SK-N-MC (cell line): Measurements from ENCODE around the gene RRP7A.
"Not testable (repeated sequence)": the region's sequence is repeated elsewhere in the genome, so short reads cannot be mapped to it uniquely, and the experiment has no call there.

ENCODE experiments used
- DNase-seq: peaks from one replicate; pipeline ENCODE4 v3.0.0-alpha.2; 2011; ENCODE audit warnings: low read depth, low spot score
- H3K27ac ChIP-seq: fragments of 200-600 bp; sonication (generic); 2 replicates; pipeline ENCODE4 v1.5.1; 2016; ENCODE audit warnings: mixed run types
- H3K36me3 ChIP-seq: fragments of 200-600 bp; sonication (generic); 2 replicates; pipeline ENCODE4 v1.6.1; 2017; ENCODE audit warnings: antibody characterized with exemption, low read length, mixed read lengths; ENCODE audit not compliant: insufficient read depth
- H3K4me3 ChIP-seq: fragments of 200-600 bp; sonication (generic); 2 replicates; pipeline ENCODE4 v1.5.1; 2016
- H3K9ac ChIP-seq: fragments of 200-600 bp; sonication (generic); 2 replicates; pipeline ENCODE4 v1.8.0; 2017; ENCODE audit warnings: mixed run types, mixed read lengths; ENCODE audit not compliant: insufficient read length
- H3K9me3 ChIP-seq: fragments of 200-600 bp; sonication (generic); 2 replicates; pipeline ENCODE4 v1.6.1; 2017; ENCODE audit warnings: low read depth, mild to moderate bottlenecking, antibody characterized with exemption, low read length, moderate library complexity, mixed read lengths
- EZH2 ChIP-seq: fragments of 200-600 bp; sonication (generic); IDR thresholded peaks from one replicate; pipeline ENCODE4 v1.6.1; 2017; ENCODE audit warnings: antibody characterized with exemption
- FOXP2 ChIP-seq: optimal IDR thresholded peaks from 2 replicates; pipeline ENCODE3; 2011; ENCODE audit warnings: mild to moderate bottlenecking, moderate library complexity; ENCODE audit not compliant: insufficient read depth; ENCODE audit errors: extremely low read length, control extremely low read depth
- POLR2AphosphoS5 ChIP-seq: IDR thresholded peaks from 2 replicates; pipeline ENCODE4 v1.6.1; 2012; ENCODE audit warnings: mild to moderate bottlenecking, low read depth, low read length, borderline replicate concordance

Gene RRP7A

DNA sequence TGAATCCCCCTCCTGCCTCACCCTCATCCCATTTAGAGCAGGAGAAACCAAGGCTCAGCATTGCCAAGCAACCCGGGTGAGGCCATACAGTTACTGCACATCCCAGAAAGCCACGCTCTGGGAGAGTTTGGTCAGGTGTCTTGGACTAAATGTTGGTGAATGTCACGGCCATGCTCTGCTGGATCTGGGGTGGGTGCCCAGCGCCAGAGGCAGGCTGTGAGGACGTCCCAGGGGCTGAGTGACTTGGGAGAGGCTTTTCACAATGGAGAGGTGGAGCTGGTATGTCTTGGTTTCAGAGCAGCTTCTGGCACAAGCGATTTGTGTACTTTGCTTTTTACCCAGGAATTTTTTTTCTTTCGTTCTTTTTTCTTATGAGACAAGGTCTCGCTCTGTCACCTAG, 40.8 kb upstream of the RRP7A start:
- no peak for TF ChIP-seq FOXP2
- H3K9ac ChIP-seq: no peak overlapping the region
- H3K36me3 ChIP-seq: no peaks in the 10 kb centered on the region
- DNase-seq: no peak
- no peak overlapping the region for H3K27ac ChIP-seq
- no peak overlapping the region for H3K4me3 ChIP-seq
- no peaks in the 10 kb centered on the region for H3K9me3 ChIP-seq

GRCh38 chr22:42553475-42554361, 34.1 kb upstream of the RRP7A start, which contains the start of gene SERHL2:
SERHL2 (plus strand) TSS chr22:42553956; CDS start chr22:42554021, 65 bp downstream.
- Histone ChIP-seq H3K9ac (peak within 1 kb of the TSS; percentile 15), H3K4me3 (peak within 1 kb of the TSS; percentile 78)

DNA sequence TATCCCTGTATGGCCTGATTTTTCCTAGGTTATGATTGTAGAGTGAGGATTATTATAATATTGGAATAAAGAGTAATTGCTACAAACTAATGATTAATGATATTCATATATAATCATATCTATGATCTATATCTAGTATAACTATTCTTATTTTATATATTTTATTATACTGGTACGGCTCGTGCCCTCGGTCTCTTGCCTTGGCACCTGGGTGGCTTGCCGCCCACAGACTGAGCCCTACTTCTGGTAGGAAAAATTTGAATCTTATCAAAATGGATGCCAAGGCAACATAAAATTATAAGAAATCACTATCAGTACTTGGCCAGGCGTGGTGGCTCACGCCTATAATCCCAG, 32.7 kb upstream of the RRP7A start:
- not testable (repeated sequence) for H3K27ac ChIP-seq, H3K36me3 ChIP-seq, H3K9ac ChIP-seq, DNase-seq, H3K9me3 ChIP-seq, H3K4me3 ChIP-seq

More at GRCh38 chr22:42553475-42554361, 34.1 kb upstream of the RRP7A start, which contains the start of gene SERHL2:
- no peaks in the 10 kb centered on the region for H3K36me3 ChIP-seq
- no peaks in the 10 kb centered on the region for H3K9me3 ChIP-seq
- TF ChIP-seq FOXP2: no peak
- no peak for TF ChIP-seq EZH2
- peak; percentile 50 for TF ChIP-seq POLR2AphosphoS5
- DNase-seq: no peak
- no peak within 1 kb of the TSS for H3K27ac ChIP-seq

DNA sequence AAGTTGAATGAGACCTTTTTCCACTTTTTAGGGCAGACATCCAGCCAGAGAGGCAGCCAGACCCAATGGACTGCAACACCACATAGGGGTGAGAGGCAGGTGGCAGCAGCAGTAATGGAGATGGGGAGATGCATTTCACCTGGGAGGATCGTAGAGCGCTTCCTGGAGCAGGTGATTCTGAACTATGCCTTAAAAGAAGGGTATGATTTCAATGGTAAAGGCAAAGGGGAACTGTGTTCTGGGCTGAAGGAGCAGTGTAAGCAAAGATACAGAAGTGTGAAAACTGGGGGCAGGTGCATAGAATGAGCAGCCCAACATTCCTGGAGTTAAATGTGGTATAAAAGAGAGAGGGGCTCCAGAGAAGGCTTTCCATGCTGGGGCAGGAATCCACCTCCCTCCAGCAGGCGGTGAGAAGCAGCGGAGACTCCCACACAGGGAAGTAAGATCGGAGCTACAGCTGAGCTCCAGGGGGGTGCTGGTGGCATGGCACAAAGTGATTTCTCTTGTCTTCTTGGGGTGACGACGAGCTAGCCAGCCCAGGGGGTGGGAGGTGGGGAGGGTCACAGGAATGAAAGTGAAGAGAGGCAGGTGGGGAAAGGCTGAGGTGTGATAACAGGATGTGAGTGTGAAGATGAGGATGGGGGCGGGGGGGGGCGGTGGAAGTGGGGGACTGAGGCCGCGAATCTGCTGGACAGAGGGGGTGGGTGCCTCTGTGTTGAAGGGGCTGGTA, 29.9 kb upstream of the RRP7A start:
- H3K9ac ChIP-seq: no peak overlapping the region
- no peak for DNase-seq
- H3K9me3 ChIP-seq: no peaks in the 10 kb centered on the region
- H3K4me3 ChIP-seq: no peak overlapping the region
- no peaks in the 10 kb centered on the region for H3K36me3 ChIP-seq
- no peak overlapping the region for H3K27ac ChIP-seq
- no peak for TF ChIP-seq POLR2AphosphoS5
- no peak for TF ChIP-seq EZH2
- no peak for TF ChIP-seq FOXP2

GRCh38 chr22:42548597-42549330, 29.2 kb upstream of the RRP7A start:
- no peak overlapping the region for H3K9ac ChIP-seq
- no peak overlapping the region for H3K4me3 ChIP-seq
- no peaks in the 10 kb centered on the region for H3K36me3 ChIP-seq
- H3K9me3 ChIP-seq: no peaks in the 10 kb centered on the region
- TF ChIP-seq POLR2AphosphoS5 (no peak), EZH2 (no peak), FOXP2 (no peak)
- no peak overlapping the region for H3K27ac ChIP-seq
- DNase-seq: no peak

- H3K9ac ChIP-seq, H3K27ac ChIP-seq, DNase-seq, H3K4me3 ChIP-seq, H3K36me3 ChIP-seq, H3K9me3 ChIP-seq: not testable (repeated sequence)
Measured at GRCh38 chr22:42548126-42548525, 28.5 kb upstream of the RRP7A start.

DNA sequence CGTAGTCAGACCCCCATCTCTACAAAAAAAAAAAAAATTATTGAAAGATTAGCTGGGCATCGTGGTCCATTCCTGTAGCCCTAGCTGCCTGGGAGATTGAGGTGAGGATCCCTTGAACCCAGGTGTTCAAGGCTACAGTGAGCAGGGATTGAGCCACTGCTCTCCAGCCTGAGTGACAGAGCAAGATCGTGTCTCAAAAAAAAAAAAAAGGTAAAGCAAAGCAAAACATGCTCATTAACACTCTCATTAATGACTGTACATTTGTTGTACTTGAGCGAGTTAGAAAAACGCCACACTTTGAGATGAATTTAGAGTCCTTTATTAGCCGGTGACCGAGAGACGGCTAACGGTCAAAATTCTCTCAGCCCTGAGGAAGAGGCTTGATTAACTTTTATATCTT, 28.0 kb upstream of the RRP7A start:
- Histone ChIP-seq H3K9ac (no peak overlapping the region), H3K4me3 (no peak overlapping the region), H3K9me3 (no peaks in the 10 kb centered on the region), H3K27ac (no peak overlapping the region), H3K36me3 (no peaks in the 10 kb centered on the region)
- TF ChIP-seq POLR2AphosphoS5: no peak
- no peak for TF ChIP-seq FOXP2
- no peak for DNase-seq

GRCh38 chr22:42544686-42545085, 25.1 kb upstream of the RRP7A start:
- Histone ChIP-seq H3K27ac (no peak overlapping the region), H3K36me3 (no peaks in the 10 kb centered on the region), H3K9me3 (no peaks in the 10 kb centered on the region), H3K9ac (no peak overlapping the region), H3K4me3 (no peak overlapping the region)
- TF ChIP-seq FOXP2: no peak
- no peak for TF ChIP-seq POLR2AphosphoS5
- TF ChIP-seq EZH2: no peak
- DNase-seq: no peak

DNA sequence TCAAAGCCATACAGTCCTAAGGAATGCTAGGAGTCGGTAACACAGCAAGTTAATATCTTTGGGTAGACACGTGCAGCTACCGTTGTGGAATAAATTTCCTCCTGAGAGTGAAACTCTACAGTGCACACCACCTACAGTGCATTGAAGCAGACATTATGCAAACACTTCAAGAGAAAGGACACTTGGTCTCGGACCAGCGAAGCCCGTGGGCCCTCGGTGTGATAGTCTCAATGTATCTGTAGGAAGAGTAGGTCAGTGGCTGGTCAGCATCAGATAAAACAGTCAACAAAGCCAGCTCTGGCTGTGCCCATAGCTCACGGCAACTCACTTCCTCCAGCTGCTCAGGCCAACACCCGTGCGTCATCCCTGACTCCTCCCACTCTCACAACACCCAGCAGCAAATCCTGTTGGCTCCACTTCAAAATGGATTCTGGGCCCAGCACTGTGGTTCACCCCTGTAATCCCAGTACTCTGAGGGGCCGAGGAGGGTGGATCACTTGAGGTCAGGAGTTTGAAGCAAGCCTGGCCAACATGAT, 19.7 kb upstream of the RRP7A start:
- H3K27ac ChIP-seq, DNase-seq, H3K9ac ChIP-seq, H3K4me3 ChIP-seq, H3K36me3 ChIP-seq, H3K9me3 ChIP-seq: not testable (repeated sequence)

GRCh38 chr22:42537199-42537831, 17.7 kb upstream of the RRP7A start:
- not testable (repeated sequence) for H3K9me3 ChIP-seq, H3K27ac ChIP-seq, H3K36me3 ChIP-seq, H3K9ac ChIP-seq, DNase-seq, H3K4me3 ChIP-seq

DNA sequence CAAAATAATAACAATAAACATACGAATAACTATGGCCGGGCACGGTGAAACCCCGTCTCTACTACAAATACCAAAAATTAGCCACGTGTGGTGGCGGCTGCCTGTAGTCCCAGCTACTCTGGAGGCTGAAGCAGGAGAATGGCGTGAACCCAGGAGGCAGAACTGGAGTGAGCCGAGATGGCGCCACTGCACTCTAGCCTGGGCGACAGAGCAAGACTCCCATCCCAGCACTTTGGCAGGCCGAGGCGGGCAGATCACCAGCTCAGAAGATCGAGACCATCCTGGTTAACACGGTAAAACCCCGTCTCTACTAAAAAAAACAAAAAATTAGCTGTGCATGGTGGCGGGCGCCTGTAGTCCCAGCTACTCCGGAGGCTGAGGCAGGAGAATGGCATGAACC, 17.0 kb upstream of the RRP7A start:
- not testable (repeated sequence) for H3K36me3 ChIP-seq, H3K9me3 ChIP-seq, H3K4me3 ChIP-seq, DNase-seq, H3K27ac ChIP-seq, H3K9ac ChIP-seq
